ENCODE results near the gene ZNF710. TPM values are rescaled to one million over a fixed set of nuclear protein-coding genes. Genes with fewer than 3 reads are reported as not detected.

Gene ZNF710
- total RNA-seq, 1 donor from 2014 or later, result 3.5 TPM

DNA sequence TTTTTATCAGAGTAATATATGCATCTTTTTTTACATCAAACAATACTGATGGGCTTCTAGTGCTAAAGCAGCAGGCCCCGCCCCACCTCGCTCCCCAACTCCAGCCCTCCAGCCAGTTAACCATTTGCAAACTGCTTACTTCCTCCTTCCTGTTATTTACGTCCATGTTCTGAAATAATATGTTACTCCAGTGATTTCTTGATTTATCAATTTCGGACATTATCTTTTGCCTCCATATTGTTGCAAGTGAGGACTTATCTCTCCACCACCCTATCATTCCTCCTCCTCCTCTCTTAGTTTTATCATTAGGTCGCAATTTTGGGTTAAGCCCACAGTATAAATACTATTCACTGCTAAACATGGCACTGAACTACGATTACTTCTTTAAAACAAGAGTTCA is 39.5 kb downstream of the ZNF710 start:
- H3K4me1 ChIP-seq, result no peaks in the 10 kb centered on the region
- H3K4me3 ChIP-seq, result no peak overlapping the region
- no peaks in the 10 kb centered on the region for H3K9me3 ChIP-seq
- DNase-seq (ENCODE audit: low spot score in 2 of 2), result no peak
- H3K27ac ChIP-seq, result no peak overlapping the region
- H3K27me3 ChIP-seq, result no peaks in the 10 kb centered on the region
- intact Hi-C loops (cut with DNase I), result no loop called here
- H3K36me3 ChIP-seq, result no peaks in the 10 kb centered on the region
- TF ChIP-seq CTCF (IDR thresholded peaks at IDR 0.05), result no peak

- intact Hi-C loops (cut with DNase I), result no loop called here
- H3K36me3 ChIP-seq, result no peaks in the 10 kb centered on the region
- no peak overlapping the region for H3K27ac ChIP-seq
- DNase-seq (ENCODE audit: low spot score in 2 of 2), result no peak
- no peak overlapping the region for H3K4me3 ChIP-seq
- no peaks in the 10 kb centered on the region for H3K9me3 ChIP-seq
- TF ChIP-seq CTCF (IDR thresholded peaks at IDR 0.05), result no peak
- H3K27me3 ChIP-seq, result no peaks in the 10 kb centered on the region
- peaks cover 0 to 10% of the 10 kb centered on the region in 2 donors for H3K4me1 ChIP-seq
Measured at GRCh38 chr15:90042356-90042755, 41.2 kb downstream of the ZNF710 start.

DNA sequence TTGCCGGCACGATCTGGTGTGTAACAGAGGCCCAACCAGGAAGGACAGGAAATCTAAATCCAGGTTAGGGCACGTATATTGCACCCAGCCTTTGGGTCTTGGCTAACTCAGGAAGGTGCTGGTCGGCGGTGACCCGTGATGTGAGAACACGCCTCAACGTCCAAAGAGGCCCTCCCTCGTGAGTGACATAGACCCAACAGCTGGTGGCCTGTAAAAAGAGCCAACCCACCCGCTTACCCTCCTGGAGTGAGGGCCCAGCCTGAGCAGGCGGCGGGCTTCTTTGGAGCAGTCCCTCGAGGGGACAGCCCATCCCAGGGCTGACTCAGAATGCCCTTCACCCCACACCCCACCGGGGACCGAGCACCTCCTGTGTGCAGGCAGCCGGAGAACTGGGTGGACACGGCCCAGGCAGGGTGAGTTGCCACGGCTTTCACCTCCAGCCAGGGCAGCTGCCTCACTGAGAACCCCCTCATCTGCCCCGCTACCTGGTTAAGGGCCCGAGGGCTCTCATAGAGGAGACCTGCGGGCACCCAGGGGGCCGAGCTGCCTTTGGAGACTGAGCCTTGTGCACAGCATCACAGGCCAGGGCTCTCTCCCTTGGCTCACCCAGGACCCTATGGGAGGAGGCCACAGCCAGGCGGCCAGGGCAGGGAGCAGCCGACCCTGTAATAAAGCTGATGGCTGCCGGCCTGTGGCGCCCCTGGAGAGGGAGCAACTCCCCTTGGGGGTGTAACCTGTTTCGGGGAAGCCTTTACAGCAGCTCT is 41.8 kb downstream of the ZNF710 start:
- intact Hi-C loops (cut with DNase I), result no loop called here
- no peaks in the 10 kb centered on the region for H3K36me3 ChIP-seq
- DNase-seq (ENCODE audit: low spot score in 2 of 2), result no peak
- TF ChIP-seq CTCF (IDR thresholded peaks at IDR 0.05), result no peak
- no peaks in the 10 kb centered on the region for H3K27me3 ChIP-seq
- H3K4me3 ChIP-seq, result no peak overlapping the region
- no peaks in the 10 kb centered on the region for H3K9me3 ChIP-seq
- peaks cover 0 to 10% of the 10 kb centered on the region in 2 donors for H3K4me1 ChIP-seq
- no peak overlapping the region for H3K27ac ChIP-seq

DNA sequence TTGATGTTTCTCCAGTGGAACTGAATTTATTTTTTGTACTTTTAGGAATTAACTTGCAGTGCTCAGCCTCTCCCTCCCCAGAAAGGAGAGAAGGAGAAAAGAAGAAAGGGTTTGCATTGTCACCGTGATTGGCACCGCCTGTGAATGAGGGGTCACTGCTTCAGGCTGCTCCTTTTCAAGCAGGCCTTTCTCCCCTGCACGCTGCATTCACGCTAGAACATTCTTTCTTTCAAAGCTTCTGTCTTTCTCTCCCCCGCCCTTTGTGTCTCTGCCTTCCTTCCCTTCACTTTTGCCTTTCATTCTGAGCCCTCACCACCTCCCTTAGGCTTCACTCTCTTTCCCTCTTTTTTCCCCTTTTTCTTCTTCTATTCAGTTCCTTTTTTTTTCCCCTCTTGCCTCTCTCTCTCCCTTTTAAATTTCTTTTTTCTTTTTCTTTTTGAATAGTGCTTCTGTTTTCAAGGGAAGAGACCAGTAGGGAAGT is 42.4 kb downstream of the ZNF710 start:
- TF ChIP-seq CTCF (IDR thresholded peaks at IDR 0.05), result no peak
- Histone ChIP-seq H3K27ac (no peak overlapping the region), H3K4me3 (no peak overlapping the region), H3K27me3 (no peaks in the 10 kb centered on the region), H3K4me1 (peaks cover 0 to 10% of the 10 kb centered on the region in 2 donors), H3K36me3 (no peaks in the 10 kb centered on the region), H3K9me3 (no peaks in the 10 kb centered on the region)
- intact Hi-C loops (cut with DNase I), result no loop called here
- no peak for DNase-seq (ENCODE audit: low spot score in 2 of 2)

DNA sequence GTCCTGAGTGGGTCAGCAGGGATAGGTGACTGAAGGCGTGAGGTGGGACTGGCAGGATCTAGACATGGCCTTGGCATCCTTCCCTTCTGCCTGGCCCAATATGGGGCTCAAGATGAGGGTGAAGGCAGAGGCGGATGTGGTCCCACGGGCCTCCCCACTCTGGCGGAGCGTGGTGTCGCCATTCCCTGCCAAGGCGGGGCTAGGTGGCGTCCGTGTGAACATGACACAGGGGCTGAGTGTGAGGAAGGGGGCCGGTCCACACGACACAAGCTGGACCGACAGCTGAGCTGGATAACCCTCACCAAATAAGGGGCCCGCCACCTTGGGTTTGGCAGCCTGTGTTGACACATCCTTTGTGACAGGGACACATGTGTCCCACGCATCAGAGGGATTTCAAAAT is 43.1 kb downstream of the ZNF710 start:
- no peak for DNase-seq (ENCODE audit: low spot score in 2 of 2)
- H3K27me3 ChIP-seq, result no peaks in the 10 kb centered on the region
- H3K4me1 ChIP-seq, result peaks cover 0 to 10% of the 10 kb centered on the region in 2 donors
- no peak overlapping the region for H3K4me3 ChIP-seq
- intact Hi-C loops (cut with DNase I), result no loop called here
- no peaks in the 10 kb centered on the region for H3K9me3 ChIP-seq
- no peak overlapping the region for H3K27ac ChIP-seq
- no peaks in the 10 kb centered on the region for H3K36me3 ChIP-seq
- TF ChIP-seq CTCF (IDR thresholded peaks at IDR 0.05), result no peak

All from ascending aorta (tissue), 2 donors.